GM08714 (cell line): ENCODE results near the gene ZP3.
"Not testable (repeated sequence)": the region's sequence is repeated elsewhere in the genome, so short reads cannot be mapped to it uniquely, and the experiment has no call there.

Source experiments
- H3K4me3 ChIP-seq: fragments of 200-500 bp; sonication (Bioruptor generic); 2 replicates; pipeline ENCODE4 v1.5.1; 2014; ENCODE audit warnings: mild to moderate bottlenecking, low read length, inconsistent platforms
- ZNF274 ChIP-seq: IDR thresholded peaks from 2 replicates; pipeline ENCODE4 v1.6.1; 2012; ENCODE audit warnings: mild to moderate bottlenecking, low read depth, low read length

ZP3 gene

GRCh38 chr7:76423666-76424412 lies 911 bp upstream of the ZP3 start:
- TF ChIP-seq ZNF274: no peak
- H3K4me3 ChIP-seq: no peak overlapping the region

GRCh38 chr7:76425156-76425555 lies 406 bp downstream of the ZP3 start:
- TF ChIP-seq ZNF274: no peak
- no peak overlapping the region for H3K4me3 ChIP-seq

GRCh38 chr7:76425558-76425957 lies 808 bp downstream of the ZP3 start:
- not testable (repeated sequence) for H3K4me3 ChIP-seq

GRCh38 chr7:76426246-76426645 lies 1.5 kb downstream of the ZP3 start:
- no peak overlapping the region for H3K4me3 ChIP-seq
- TF ChIP-seq ZNF274: no peak

- no peak for TF ChIP-seq ZNF274
- no peak overlapping the region for H3K4me3 ChIP-seq
Observed at GRCh38 chr7:76427635-76428034, 2.9 kb downstream of the ZP3 start.

GRCh38 chr7:76428149-76428823 lies 3.5 kb downstream of the ZP3 start:
- no peak overlapping the region for H3K4me3 ChIP-seq
- TF ChIP-seq ZNF274: no peak

GRCh38 chr7:76428868-76429805 lies 4.4 kb downstream of the ZP3 start:
- H3K4me3 ChIP-seq: no peak overlapping the region
- no peak for TF ChIP-seq ZNF274

- TF ChIP-seq ZNF274: no peak
- H3K4me3 ChIP-seq: no peak overlapping the region
Observed at GRCh38 chr7:76430211-76430610, 5.5 kb downstream of the ZP3 start.

GRCh38 chr7:76430836-76431235 lies 6.1 kb downstream of the ZP3 start:
- TF ChIP-seq ZNF274: no peak
- H3K4me3 ChIP-seq: no peak overlapping the region

- not testable (repeated sequence) for H3K4me3 ChIP-seq
Observed at GRCh38 chr7:76437873-76438272, 13.1 kb downstream of the ZP3 start.

GRCh38 chr7:76439120-76439888 lies 14.6 kb downstream of the ZP3 start:
- not testable (repeated sequence) for H3K4me3 ChIP-seq

- H3K4me3 ChIP-seq: not testable (repeated sequence)
Observed at GRCh38 chr7:76440404-76440803, 15.7 kb downstream of the ZP3 start.

GRCh38 chr7:76441792-76442191 lies 17.0 kb downstream of the ZP3 start:
- not testable (repeated sequence) for H3K4me3 ChIP-seq

GRCh38 chr7:76442664-76443446 lies 18.1 kb downstream of the ZP3 start:
- not testable (repeated sequence) for H3K4me3 ChIP-seq

GRCh38 chr7:76443846-76444245 lies 19.1 kb downstream of the ZP3 start:
- H3K4me3 ChIP-seq: not testable (repeated sequence)

GRCh38 chr7:76445577-76446008 lies 20.8 kb downstream of the ZP3 start:
- H3K4me3 ChIP-seq: not testable (repeated sequence)

GRCh38 chr7:76457017-76457416 lies 32.3 kb downstream of the ZP3 start:
- not testable (repeated sequence) for H3K4me3 ChIP-seq

- not testable (repeated sequence) for H3K4me3 ChIP-seq
Observed at GRCh38 chr7:76458504-76458903, 33.8 kb downstream of the ZP3 start.

GRCh38 chr7:76460767-76461166 lies 36.0 kb downstream of the ZP3 start:
- H3K4me3 ChIP-seq: not testable (repeated sequence)
